GM19328 (cell line): ENCODE data around the gene OR2AG1.
"Not testable (repeated sequence)": the region's sequence is repeated elsewhere in the genome, so short reads cannot be mapped to it uniquely, and the experiment has no call there.

Experiments
- ATAC-seq: cut with Tn5 transposase; IDR thresholded peaks from one replicate; pipeline ENCODE4 v1.9.1; 2021; ENCODE audit warnings: mild to moderate bottlenecking, moderate library complexity; ENCODE audit not compliant: unreplicated experiment

The OR2AG1 gene

GRCh38 chr11:6780829-6781228 is 2.0 kb upstream of the OR2AG1 start:
- no peak for ATAC-seq

GRCh38 chr11:6790546-6790945 is 7.7 kb downstream of the OR2AG1 start:
- ATAC-seq, result no peak

GRCh38 chr11:6794639-6795038 is 11.8 kb downstream of the OR2AG1 start:
- no peak for ATAC-seq

GRCh38 chr11:6799402-6799801 is 16.6 kb downstream of the OR2AG1 start, which contains the start of gene OR6A2:
Gene OR6A2 (minus strand): TSS chr11:6799689. CDS start chr11:6795708, 3,981 bp downstream.
- ATAC-seq, result no peak

- ATAC-seq, result not testable (repeated sequence)
Measured at GRCh38 chr11:6801075-6801474, 18.3 kb downstream of the OR2AG1 start.

GRCh38 chr11:6812390-6813005 is 29.7 kb downstream of the OR2AG1 start:
- ATAC-seq, result no peak

GRCh38 chr11:6813656-6814055 is 30.8 kb downstream of the OR2AG1 start:
- no peak for ATAC-seq

GRCh38 chr11:6817694-6818093 is 34.9 kb downstream of the OR2AG1 start:
- no peak for ATAC-seq

GRCh38 chr11:6818967-6819366 is 36.1 kb downstream of the OR2AG1 start:
- no peak for ATAC-seq

GRCh38 chr11:6824136-6824823 is 41.5 kb downstream of the OR2AG1 start:
- no peak for ATAC-seq

GRCh38 chr11:6825231-6825744 is 42.5 kb downstream of the OR2AG1 start:
- no peak for ATAC-seq

GRCh38 chr11:6828103-6828502 is 45.3 kb downstream of the OR2AG1 start:
- no peak for ATAC-seq

GRCh38 chr11:6833356-6833755 is 50.5 kb downstream of the OR2AG1 start:
- ATAC-seq, result no peak

- ATAC-seq, result no peak
Measured at GRCh38 chr11:6834021-6834420, 51.2 kb downstream of the OR2AG1 start.
